ENCODE data around the gene NEDD4.
A peak's percentile ranks its signal among the peaks of the same experiment; 100 is the strongest.
"Not testable (repeated sequence)": the region's sequence is repeated elsewhere in the genome, so short reads cannot be mapped to it uniquely, and the experiment has no call there.

NEDD4 gene

DNA sequence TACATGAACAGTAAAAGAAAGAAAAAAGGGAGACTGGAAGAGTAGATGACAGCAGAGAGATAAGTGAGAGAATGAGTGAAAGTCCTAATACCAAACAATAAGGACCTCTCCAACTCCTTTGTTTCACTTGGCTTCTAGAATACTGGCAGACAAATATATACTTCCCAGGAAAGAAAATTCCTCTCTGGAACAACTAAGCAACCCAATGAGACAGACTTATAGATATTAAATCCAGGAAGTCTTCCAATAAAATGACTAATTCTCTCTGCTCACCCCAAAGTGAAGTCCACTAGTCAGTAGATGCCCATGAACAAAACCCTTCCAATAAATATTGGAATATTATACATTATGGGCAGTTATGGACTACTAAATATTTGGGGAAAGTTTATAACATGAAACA lies 114.2 kb downstream of the NEDD4 start:
- DNase-seq: no peak

DNA sequence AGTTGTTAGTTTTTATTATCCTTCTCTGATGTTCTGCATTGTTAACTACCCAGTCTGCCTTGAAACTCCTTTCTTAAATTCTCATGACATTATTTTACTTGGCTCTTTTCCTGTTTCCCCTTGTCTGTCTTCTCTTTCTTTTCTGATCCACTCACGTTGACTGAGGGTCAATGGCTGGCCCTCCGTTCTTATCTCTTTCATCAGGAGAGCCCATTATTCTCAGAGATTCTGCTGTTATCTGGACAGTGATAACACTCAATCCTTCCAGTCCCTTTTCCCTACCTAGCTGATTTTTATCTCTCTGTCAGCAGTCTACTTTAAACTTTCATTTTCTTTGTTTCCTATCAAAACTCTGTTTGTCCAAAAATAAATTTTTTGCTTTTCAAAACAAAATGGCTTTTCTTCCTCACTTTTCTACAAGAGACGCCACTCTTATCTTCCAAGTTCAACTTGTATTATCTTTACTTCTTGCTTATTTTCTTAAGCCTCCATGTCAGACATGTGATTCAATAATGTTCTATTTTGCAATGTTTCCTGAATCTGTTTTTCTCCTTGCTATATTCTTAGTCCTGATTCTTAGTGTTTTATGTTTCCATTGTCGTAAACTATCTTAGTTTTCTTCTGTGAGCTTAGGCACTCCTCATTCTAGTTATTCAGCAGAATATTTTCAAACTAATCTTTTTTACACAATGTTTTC lies 120.2 kb downstream of the NEDD4 start:
- no peak for DNase-seq

- DNase-seq: no peak
Observed at GRCh38 chr15:55872471-55872870, 120.9 kb downstream of the NEDD4 start.

GRCh38 chr15:55869660-55870059 lies 123.8 kb downstream of the NEDD4 start:
- no peak for DNase-seq

DNA sequence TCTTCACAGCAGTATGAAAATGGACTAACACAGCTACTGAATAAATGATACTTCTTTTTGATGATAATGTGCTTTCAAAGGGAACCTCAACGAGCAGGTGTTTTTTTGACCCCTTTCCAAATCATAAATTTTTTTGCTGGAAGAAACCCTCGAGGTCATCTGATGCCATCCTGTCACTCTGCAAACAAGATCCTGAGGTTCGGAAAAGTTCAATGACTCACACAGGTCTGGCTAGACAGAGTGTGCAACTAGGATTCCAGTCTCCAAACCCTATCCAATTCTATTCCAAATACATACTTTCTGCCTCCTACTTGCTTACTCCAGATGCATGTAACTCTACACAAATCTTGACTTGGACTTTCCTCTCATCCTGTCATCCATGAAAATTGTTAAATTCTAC lies 124.7 kb downstream of the NEDD4 start:
- DNase-seq: no peak

DNA sequence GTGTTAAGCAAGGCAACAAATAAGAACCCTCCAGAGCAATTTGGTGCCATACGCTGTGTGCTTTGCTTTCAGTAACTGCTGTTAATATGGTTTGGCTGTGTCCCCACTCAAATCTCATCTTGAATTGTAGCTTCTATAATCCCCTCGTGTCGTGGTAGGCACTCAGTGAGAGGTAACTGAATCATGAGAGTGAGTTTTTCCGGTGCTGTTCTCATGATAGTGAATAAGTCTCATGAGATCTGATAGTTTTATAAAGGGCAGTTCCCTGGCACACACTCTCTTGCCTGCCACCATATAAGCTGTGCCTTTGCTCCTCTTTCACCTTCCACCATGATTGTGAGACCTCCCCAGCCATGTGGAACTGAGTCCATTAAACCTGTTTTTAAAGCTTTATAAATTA lies 125.1 kb downstream of the NEDD4 start:
- not testable (repeated sequence) for DNase-seq

DNA sequence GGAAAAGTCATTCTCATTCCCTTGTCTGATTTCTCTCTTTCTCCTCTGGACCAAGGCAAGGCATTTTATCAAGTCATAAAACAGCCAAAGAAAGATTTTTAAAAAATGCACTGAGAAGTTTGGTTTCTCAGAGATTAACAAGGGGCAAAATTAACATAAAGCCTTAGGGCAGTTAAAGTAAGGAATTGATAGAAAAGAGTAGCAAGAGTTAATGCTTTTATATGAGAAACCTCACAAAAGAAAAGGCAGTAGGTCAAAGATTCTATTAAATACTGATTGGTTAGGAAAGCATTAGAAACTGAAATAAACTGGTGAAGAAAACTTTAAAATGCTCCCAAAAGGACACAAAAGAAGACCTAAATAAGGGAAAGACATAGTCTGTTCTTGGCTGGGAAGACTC lies 129.5 kb downstream of the NEDD4 start:
- no peak for DNase-seq

- DNase-seq: no peak
Observed at GRCh38 chr15:55861115-55861514, 132.3 kb downstream of the NEDD4 start.

GRCh38 chr15:55860468-55860867 lies 132.9 kb downstream of the NEDD4 start:
- DNase-seq: no peak

- DNase-seq: no peak
Observed at GRCh38 chr15:55859681-55860080, 133.7 kb downstream of the NEDD4 start.

DNA sequence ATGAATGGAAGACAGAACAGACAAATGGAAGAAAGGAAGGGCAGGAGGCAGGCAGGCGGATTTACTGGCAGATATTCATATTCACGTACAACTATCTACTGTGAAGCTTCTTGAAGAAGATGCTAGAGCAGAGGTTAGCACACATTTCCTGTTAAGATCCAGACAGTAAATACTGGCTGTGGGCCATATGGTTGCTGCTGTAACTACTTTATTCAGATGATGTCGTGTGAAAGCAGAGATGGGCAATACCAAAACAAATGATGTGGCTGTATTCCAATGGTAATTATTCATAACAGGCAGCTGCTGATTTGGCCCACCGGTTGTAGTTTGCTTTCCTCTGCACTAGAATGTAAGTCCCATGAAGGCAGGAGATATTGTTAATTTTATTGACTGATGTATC lies 134.8 kb downstream of the NEDD4 start:
- no peak for DNase-seq

DNA sequence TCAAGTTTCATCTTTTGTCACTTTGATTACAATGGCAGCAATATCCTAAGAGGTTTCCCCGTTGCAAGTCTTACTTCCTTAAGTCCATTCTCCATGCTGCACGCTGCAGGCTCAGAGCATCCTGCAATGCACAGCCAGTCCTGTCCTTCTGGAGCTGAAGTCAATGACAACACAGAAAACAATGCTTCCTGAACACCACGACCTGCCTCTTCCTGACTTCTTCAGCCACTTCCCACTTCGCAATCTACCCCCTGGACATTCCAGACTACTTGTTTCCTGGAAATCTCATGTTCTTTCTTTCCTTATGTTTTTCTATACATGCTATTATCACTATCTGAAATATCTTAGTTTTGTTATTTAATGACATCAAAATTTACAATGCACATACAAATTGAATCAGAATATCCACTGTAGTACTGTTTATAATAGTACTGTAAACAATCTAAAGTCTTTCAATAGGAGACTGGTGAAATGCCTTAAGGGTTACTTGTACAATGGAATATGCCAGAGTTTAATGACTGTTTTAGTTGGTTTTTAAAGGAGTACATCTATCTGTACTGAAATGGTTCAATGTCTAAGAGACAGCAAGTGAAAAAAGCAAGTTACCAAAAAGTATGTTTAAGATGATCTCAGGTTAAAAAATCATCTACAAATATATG lies 136.8 kb downstream of the NEDD4 start:
- DNase-seq: no peak

DNA sequence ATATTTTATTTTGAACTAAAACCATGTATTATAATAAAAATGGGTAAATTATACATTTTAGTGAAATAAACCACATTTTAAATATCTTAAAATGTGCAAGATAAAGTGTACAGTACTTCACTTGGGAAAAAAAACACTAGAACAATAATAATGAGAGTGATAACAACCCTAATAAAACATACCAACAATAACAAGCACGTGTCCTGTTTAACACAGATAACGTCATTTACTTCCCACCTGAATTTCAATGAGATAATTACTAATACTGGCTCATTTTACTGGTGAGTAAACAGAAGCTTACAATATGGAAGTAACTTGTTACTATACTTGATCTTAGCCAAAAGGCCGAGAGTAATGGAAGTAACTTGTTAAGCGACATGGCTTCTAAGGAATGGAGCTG lies 140.3 kb downstream of the NEDD4 start:
- no peak for DNase-seq

GRCh38 chr15:55846116-55846707 lies 147.2 kb downstream of the NEDD4 start:
- DNase-seq: peak; percentile 42

DNA sequence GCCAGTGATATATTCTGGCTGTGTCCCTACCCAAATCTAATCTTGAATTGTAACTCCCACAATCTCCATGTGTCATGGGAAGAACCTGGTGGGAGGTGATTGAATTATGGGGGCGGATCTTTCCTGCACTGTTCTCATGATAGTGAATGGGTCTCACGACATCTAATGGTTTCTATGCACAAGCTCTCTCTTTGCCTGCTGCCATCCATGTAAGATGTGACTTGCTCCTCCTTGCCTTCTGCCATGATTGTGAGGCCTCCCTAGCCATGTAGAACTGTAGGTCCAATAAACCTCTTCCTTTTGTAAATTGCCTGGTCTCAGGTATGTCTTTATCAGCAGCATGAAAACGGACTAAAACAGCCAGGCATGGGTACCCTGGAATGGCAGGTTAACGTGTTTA lies 150.5 kb downstream of the NEDD4 start:
- not testable (repeated sequence) for DNase-seq

DNA sequence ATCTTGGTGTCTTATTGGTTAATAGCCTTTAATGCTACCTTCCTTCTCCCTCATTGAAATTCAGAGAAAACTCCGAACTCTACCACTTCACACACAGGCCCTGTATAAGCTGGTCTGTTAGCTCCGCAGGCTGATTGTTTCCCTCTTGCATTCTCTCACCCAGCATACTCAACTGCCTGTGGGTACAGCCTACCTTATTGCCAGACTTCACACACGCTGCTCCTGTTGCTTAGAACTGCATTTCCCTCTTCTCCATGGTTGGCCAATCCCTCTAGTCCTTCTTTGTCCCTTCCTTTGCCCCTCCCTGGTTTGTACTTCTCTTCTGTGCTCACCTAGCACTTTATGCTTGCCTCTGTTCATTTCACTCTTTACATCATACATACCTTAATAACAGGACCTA lies 157.5 kb downstream of the NEDD4 start:
- DNase-seq: no peak

DNA sequence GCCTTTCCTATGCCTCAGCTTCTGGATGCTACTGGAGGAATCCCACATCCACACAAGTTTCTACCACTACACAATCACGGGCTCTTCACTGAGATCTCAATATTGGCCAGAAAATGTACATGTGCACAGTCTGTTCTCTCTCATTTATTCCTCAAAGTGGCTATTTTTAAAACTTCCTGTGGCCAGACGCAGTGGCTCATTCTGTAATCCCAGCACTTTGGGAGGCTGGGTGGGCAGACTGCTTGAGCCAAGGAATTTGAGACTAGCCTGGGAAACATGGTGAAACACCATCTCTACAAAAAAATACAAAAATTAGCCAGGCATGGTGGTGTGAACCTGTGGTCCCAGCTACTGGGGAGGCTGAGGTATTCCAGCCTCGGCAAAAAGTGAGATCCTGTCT lies 159.1 kb downstream of the NEDD4 start:
- no peak for DNase-seq

GRCh38 chr15:55829826-55830225 lies 163.6 kb downstream of the NEDD4 start:
- no peak for DNase-seq

DNA sequence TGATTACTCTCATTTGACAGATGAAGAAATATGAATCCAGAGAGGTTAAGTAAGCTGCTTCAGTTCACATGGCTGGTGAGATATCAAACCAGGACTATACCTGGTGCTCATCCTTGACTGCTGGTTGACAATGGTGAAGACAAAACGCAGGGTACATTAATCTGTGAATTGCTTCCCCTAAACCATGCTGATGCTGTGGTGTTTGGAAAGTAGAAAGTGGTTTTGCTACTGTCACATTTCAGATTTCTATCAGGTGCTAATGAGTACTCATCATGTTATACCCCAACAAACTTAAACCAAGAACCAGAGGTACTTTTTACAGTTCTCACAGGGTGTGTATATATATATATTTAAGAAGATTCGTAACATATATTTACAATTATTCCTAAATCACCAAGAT lies 165.5 kb downstream of the NEDD4 start:
- no peak for DNase-seq

DNA sequence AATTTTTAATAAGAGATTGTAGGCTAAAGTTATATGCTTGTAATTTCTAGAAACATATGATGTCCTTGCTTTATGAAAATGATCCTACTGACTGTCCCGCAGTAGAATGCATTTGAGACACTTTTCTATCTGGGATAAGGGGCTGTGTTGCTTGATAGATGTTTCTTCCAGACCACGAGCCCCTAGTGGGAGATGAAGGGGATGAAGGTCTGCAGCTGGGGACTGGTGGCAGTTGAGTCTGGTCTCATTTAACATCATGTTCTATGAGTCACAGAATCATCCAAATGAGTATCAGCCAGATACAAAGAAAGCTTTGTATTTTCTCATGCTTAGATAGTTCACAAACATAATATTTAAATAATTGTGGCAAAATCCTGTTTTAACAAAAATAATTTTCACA lies 166.2 kb downstream of the NEDD4 start:
- DNase-seq: no peak

GRCh38 chr15:55824857-55825613 lies 168.4 kb downstream of the NEDD4 start:
- no peak for DNase-seq

DNA sequence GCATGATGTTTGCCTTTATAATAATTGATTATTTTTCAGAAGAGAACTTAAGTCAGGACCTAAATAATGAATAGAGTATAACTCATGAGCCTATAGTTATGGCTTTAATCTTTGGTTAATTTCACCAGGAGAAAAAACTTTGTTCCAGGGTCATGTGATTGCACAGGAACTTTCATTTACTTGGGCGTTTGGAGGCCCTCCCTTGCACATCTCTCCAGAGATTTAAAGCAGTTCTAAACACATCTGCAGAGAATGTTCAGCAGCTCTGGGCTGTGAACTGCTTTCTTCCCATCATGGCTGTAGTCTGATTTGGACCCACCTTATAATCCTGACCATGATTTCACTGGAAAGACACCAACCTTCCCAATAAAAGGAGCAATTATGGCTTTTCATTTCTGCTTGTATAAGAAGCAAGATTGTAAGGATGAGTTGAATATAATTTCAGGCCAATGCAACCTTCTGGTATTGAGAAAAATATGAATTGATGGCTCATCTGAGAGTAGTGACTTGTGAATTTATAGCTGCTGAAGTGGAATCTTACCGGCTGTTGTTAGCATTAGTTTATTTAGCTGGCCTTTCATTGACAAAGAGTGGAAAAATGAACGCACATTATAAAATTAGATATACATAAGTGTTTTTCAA lies 169.6 kb downstream of the NEDD4 start:
- no peak for DNase-seq

GRCh38 chr15:55823191-55823670 lies 170.2 kb downstream of the NEDD4 start:
- no peak for DNase-seq

Data from femur (tissue), 1 donor.